GM12892 (cell line): ENCODE data around the gene COLGALT1.

Experiments
- POLR2A ChIP-seq: IDR thresholded peaks from 2 replicates; pipeline ENCODE4 v1.6.1; 2011; ENCODE audit warnings: low read depth, low read length, control low read depth
- POLR2AphosphoS5 ChIP-seq: IDR thresholded peaks from 2 replicates; pipeline ENCODE4 v1.6.1; 2011; ENCODE audit warnings: low read depth, low read length, control low read depth

DNA sequence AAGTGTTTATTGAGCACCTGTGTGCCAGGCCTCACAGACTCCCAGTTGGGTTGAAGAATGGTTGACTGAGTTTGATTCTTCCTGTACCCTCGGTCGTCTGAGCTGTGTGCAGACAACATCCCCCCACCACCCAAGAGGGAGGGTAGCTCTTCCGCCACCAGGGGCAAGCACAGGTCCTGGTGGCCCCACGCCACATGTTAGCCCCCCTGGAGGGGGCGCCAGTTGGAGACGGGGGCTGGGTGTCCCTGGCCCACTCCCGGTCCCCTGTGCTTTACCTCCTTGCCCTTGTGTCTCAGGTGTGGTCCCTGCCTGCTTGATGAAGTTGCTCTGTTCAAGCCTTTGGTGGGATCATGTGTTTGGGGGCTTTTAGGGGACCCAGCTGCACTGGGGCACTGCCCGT is 27.2 kb downstream of the COLGALT1 start:
- TF ChIP-seq POLR2AphosphoS5 (no peak; the same call in 1 of the 2 replicates), POLR2A (no peak; the same call in 1 of the 2 replicates)
